NCI-H1092 (cell line): ENCODE results near the gene TXNDC8.
"Not testable (repeated sequence)": the region's sequence is repeated elsewhere in the genome, so short reads cannot be mapped to it uniquely, and the experiment has no call there.

Experiments used
- DNase-seq: peaks from one replicate; lab custom pipeline; 2025; lab: John Stamatoyannopoulos, UW

The TXNDC8 gene

DNA sequence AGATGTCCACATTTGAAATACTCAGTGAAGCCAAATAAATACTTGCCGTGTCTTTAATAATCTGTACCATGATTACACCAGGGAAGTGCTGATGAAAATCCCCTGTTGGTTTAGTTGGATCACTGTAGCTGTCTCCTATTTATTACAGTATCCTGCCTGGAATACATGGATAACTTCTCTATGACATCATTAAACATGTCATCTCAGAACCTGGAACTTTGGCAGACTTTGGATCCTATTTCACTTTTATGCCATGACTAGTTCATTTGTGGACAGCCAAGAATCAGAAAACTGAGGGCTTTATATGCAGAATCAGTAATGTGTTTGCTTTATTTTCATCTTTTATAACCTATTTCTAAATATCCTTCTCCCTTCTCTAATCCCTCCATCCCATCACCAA lies at the start of gene TXNDC8:
TSS of gene TXNDC8 (minus strand) at position 137 of the 400 bp plus-strand sequence.
- DNase-seq, result no peak

DNA sequence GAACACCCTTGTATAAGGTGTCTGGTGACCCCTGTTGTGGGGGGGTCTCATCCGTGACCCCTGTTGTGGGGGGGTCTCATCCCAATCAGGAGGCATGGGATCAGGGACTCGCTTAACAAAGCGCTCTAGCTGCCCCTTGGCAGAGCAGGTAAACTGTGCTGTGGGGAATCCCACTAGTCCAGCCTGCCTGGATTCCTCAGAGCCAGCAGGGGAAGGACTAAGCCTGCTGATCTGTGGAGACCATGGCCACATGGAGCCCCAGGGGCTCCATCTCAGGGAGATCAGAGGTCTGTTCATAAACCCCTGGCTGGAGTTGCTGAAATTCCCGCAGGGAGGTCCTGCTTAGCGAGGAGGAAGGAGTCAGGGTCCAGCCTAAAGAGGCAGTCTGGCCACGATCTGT lies 45.8 kb upstream of the TXNDC8 start:
- no peak for DNase-seq

DNA sequence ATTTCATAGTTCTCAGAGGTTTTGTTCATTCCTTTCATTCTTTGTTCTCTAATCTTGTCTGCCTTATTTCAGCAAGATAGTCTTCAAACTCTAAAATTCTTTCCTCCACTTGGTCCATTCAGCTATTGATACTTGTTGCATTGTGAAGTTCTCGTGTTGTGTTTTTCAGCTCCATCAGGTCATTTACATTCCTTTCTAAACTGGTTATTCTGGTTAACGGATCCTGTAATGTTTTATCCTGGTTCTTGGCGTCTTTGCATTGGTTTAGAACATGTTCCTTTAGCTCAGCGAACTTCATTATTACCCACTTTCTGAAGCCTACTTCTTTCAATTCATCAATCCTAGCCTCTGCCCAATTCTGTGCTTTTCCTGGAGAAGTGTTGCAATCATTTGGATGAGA lies 45.1 kb upstream of the TXNDC8 start:
- DNase-seq, result no peak

DNA sequence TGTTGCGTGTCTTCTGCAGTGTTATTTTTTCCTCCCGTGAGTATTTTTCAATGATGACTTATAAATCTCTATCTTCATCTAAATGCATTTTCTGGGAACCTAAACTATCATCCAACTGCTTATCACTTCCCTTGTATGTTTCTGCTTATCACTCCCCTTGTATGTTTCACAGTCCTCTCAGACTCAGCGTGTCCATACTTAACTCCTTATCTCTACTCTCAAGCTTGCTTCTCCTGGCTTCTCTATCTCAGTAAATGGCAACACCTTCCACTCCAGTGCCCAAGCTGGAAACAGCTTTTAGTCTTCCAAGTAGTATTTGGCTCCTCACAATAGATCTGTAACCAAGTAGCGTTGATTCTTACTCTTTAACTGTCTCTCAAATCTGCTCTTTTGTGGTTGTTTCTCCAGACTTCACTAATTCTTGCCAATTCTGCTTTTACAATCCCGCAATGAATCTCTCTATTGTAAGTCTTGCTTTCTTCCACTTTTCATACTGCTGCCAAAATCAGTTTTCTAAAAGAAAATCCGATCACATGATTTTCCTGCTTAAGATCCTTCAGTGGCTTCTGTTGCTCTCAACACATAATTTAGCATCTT lies 33.8 kb upstream of the TXNDC8 start:
- no peak for DNase-seq

DNA sequence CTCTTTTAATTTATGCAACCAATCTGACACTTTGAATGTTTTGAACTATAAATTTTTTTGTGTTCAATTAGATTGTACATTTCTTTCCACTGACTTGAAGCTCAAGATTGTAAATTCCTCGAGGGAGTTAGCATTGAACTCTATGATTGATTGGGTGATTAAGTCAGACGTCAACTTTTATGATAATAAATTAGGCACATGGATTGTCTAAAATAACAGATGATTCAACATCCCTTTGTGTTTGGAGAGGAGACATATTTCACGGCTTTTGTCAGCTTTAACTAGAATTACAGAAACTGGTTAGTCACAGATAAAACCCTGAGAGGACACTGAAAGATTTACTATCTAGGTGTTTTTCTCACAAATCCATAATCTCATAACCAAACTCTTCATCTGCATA lies 32.7 kb upstream of the TXNDC8 start:
- no peak for DNase-seq

DNA sequence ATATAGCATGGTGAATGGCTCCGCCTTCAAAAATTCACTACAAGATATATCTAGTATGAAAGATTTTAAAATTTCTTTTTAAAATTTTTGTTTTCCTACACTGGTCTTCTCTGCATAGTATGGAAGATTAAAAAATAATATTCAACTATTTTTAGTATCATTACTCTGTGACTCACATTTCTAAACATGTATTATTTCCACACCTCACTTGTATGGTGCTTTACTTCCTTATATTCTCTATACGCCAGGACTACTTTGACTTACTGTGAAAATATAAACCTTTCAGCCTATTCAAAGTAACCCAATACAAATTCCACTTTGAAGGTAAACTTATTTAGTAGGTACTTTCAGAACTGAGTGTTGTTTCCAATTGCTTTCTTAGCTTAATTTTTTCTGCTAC lies 26.8 kb upstream of the TXNDC8 start:
- no peak for DNase-seq

DNA sequence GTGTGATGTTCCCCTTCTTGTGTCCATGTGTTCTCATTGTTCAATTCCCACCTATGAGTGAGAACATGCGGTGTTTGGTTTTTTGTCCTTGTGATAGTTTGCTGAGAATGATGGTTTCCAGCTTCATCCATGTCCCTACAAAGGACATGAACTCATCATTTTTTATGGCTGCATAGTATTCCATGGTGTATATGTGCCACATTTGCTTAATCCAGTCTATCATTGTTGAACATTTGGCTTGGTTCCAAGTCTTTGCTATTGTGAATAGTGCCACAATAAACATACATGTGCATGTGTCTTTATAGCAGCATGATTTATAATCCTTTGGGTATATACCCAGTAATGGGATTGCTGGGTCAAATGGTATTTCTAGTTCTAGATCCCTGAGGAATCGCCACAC lies 21.3 kb upstream of the TXNDC8 start:
- DNase-seq, result not testable (repeated sequence)

DNA sequence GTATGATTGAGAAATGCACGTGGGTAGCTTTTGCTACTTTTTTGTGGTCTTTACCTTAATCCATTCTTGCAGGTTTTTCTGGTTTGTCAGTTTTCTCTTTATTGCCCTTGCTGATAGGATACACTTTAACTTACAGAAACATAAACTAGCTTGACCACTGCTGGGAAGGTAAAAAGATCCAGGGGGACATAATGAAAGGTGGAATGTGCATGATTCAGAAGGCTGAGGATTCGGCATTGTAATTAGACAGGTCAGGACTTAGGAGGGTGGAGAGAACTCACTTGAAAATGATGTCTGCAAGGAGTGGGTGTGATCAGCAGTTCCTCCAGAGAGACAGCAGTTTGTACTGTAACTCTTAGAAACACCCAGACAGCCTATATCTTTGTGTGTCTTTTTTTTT lies 19.8 kb upstream of the TXNDC8 start:
- DNase-seq, result no peak

DNA sequence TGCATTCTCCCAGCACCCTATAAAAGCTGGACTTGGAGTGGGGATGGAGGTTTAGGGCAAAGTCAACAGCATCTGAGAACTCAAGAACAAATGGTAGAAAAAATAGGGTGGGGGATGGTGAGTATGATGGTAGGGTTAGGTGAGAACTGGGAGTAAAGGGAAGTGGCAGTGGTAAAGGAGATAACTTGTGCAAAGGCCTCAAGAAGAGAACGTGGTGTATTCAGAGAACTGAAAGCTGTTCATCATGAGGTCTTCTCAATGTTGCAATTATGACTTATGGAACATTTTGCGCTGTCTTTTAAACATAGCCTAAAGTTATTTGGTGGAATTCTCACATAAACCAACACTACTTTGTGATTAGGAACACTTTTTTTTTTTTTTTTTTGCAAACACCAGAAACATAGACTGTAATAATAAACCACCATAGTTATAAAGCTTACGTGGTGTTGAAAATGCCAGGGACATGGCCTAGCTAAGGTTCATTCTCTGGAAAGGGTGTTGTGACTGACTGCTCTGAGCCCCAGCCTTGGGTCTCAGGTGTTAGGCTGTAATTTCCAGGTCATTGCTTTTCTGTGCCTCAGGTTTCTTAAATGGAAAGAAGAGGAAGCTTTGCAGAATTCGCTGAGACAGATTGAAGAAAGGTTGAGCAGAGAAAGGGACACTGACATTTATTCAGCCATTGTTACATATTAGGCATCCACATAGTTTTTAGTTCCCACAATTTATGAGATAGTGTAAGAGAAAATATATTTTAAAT lies 19.2 kb upstream of the TXNDC8 start:
- no peak for DNase-seq

DNA sequence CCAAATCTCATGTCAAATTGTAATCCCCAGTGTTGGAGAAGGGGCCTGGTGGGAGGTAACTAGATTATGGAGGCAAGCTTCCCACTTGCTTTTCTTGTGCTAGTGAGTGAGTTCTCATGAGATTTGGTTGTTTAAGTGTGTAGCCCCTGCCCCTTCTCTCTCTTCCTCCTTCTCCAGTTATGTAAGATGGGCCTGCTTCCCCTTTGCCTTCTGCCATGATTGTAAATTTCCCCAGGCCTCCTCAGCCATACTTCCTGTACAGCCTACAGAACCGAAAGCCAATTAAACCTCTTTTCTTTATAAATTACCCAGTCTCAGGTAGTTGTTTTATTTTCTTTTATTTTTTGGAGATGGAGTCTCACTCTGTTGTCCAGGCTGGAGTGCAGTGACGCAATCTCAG lies 18.2 kb upstream of the TXNDC8 start:
- DNase-seq, result no peak

DNA sequence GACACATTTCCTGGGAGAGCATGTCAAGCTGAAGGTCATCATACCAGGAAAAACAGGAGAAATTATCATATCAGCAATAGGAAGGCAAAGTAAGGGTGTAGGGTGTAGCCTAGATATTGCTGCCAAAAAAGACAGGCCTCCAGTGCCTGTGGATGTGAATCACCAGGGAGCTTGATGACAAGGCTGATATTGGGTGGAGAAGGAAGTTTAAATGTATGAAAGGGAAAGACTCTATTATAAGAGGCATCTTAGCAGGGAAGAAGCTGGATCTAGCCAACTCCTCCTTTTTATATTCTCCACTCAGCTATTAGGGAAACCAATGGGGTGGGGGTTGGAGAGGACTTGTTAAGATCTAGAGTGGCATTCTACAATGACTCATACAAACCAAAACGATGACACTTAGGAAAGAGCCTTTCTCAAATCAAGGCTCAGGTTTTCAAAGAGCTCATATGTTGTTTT lies 13.4 kb upstream of the TXNDC8 start:
- DNase-seq, result no peak

DNA sequence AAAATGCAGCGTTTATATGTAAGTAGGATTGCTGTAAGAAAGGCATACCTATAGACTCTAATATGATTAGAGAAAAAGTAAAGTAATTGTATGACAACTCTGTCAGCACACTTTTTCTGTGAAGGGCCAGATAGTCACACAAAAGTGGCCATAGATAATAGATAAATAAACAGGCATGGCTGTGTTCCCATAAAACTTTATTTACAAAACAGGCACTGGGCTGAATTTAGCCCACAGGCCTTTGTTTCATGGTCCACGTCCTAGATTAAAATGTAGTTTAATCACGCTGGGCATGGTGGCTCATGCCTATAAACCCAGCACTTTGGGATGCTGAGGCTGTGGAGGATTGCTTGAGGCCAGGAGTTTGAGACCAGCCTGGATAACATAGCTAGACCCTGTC lies 8.7 kb upstream of the TXNDC8 start:
- DNase-seq, result no peak

DNA sequence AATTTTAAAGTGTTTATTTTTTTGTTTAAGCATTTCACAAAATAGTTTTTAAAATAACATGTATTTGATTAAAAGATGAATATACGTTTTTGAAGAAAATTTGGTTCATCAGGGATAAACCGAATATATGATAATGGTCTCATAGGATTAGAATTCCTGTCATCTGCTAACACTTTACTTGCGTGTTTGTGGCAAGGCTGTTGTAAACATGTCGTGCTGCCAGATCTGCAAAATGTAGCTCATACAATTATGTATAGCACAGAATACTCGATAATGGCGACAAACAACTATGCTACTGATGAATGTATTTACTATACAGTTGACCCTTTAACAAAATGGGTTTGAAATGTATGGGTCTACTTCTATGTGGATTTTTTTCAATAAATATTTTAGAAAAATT lies 7.2 kb upstream of the TXNDC8 start:
- DNase-seq, result no peak

DNA sequence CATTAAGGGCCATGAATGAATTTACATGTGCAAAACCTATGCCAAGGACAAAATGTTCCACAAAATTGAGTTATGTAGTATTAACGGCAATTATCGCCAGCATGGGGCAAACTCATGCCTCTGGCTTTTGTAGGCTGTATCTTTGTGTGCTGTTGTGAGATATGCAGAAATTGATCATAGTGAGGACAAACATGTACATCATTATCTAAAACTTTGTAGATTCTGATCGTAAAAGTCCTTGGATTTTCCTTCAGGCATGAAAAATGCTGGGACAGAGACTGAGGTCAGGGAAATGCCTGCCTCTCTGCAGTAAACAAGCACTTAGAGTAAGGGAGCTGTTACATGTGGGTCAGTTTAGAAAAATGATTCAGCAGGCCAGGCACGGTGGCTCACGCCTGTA lies 5.9 kb upstream of the TXNDC8 start:
- DNase-seq, result no peak

DNA sequence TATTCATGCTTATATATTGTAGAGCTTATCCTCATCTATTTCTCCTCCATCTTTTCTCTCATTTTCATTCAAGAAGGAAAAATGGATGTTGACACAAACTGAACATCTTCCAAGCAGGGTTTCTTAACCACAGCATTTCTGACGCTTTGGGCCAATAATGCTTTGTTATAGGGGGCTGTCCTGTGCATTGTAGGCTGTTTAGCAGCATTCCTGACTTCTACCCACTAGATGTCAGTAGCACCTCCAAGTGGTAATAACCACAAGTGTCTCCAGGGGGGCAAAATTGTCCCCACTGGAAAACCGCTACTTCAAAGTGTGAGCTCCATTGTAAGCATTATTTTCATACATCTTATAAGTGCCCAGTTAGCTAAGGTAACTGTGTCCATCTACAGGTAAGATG lies 2.6 kb upstream of the TXNDC8 start:
- no peak for DNase-seq

DNA sequence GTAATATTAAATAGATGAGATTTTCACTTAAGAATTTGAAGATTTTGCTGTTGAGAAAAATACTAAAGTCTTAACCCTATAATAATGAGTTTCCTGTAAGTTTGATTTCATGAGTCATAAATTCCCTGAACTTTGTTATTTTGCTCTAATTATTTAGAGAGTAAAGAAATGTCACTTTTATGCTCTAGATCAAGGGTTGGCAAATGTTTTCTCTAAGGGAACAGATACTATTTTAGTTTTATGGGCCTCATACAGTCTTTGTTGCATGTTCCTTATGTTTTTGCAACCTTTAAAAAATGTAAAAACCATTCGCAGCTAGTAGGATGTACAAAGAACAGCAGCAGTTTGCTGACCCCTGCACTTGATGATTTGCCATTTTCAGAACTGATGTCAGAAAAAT lies 480 bp upstream of the TXNDC8 start:
- no peak for DNase-seq

DNA sequence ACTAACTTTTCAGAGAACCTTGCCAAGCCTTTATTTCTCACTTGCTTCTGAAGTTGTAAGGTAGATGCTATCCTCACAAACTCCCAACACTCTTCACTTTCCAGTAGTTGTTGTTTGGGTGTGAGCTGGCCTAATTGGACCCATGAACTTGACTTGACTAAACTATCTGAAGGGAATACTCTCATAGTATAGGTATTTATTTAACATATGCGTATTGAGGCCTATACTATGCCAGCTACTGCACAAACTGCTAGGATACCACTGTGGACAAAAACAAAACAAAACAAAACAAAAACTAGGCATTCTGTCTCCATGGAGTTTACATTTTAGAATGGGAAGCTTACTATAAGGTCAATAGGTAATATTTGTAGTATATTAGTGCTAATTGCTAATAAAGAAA lies 1.3 kb downstream of the TXNDC8 start:
- DNase-seq, result no peak

DNA sequence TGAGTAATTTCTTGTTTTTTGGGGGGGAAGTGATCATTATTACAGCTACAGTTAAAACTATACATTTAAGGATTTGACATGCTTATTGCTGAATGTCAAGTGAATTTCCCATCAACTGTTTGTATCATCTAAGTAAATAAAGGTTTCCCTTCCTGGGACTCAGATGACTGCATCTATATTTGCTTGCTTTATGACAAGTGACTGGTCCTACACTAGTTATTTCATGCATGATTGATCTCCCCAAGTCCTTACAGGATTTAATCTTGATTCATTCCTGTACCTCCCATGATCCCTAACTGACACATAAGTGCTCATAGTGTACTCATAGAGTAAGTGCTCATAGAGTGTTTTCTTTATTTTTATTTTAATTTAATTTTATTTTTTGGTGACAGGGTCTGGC lies 2.8 kb downstream of the TXNDC8 start:
- no peak for DNase-seq

DNA sequence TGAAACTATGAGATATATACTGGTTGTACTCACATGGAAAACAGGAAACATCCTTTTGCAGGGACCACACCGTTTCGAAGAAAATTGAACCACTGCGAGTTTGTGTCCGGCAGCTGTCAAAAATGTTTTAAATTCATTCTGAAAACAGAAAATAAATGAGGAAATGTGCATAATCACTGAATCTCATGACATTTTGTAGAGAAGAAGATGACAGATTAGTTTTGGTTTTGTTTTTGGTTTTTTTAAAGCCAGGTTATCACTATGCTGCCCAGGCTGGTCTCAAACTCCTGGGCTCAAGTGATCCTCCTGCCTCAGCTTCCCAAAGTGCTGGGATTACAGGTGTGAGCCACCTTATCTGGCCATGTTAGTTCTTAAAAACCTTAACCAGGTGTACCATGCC lies 3.5 kb downstream of the TXNDC8 start:
- no peak for DNase-seq

DNA sequence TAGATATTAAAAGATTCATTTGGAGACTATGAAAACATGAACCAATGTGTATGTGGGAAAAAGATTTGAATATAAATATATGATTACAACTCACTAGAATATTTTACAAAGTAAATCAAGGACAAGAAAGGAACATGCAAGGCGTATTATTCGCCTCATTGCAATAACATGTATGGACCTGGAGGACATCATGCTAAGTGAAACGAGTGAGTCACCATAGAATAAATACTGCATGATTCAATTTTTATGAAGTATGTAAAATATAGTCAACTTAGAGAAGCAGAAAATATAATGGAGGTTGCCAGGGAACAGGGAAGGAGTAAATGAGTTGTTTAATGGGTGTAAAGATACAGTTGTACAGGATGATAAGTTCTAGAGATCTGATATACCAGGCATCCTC lies 4.9 kb downstream of the TXNDC8 start:
- DNase-seq, result no peak

DNA sequence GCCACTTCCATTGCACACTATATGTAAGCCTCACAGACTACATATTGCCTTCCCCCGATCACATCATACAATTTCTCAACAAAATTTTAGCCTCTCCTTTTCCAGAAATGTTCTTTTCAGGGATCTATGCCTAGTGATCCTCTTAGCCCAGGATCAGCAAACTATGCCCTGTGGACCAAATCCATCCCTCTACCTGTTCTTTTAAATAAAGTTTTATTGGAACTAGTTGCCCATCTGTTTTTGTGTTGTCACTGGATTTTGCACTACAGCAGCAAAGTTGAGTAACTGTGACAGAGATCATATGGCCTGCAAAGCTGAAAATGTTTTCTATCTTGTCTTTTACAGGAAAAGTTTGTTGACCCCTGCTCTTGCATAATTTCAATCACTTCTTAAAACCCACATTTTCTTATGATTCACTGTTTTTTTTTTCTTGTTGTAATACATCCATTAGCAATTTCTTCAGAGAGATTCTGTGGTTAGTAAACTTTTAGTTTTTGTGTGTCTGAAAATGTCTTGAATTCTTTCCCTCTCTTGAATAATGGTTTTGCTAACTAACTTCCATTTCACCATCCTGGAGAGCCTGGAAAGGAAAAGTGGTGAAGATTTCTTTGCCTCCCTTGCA lies 7.1 kb downstream of the TXNDC8 start:
- DNase-seq, result no peak

DNA sequence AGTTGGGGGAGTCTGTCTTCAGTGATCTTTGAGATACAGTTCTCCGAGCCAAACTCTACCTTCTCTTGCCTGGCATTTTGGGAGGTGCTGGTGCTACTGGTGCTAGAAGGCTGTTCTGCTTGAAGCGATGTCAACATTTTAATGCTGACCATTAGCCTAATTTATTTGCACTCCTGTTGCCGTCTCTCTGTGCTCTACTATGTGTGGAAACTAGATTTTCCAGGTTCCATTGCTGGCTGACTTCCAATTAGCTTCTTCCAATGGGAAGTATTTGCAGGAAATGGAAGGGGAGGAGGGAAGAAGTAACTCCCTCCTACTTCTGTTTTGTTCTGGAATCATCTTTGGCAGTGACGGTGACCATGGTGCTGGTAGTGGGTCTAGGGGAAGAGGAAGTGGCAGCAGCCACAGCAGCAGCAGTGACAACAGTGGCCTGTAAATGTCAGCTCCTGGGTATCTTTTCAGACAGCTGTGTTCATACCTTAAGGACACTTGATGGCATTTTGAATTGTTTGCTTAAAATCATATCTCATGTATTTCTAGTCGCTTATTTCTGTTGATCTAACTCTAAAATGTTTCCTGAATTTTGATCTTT lies 7.9 kb downstream of the TXNDC8 start:
- no peak for DNase-seq

DNA sequence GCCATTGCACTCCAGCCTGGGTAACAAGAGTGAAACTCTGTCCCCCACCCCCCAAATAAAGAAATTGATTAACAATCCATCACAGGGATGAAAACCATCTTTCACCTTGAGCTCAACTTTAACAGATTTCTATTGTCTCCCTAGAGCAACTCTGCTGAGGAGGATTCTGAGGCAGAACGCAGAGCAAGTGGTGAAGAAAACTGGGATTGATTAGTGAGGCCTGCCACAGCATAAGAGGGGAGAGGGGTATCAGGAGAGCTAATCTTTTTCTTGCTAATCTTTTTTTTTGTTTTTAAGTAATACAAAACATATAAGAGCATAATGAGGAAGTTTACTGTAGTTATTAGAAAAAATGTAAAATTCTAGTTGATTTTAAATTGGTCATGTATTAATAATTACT lies 8.9 kb downstream of the TXNDC8 start:
- DNase-seq, result no peak
